ENCODE data around the gene APOC1.
"Not testable (repeated sequence)": the region's sequence is repeated elsewhere in the genome, so short reads cannot be mapped to it uniquely, and the experiment has no call there.

The APOC1 gene

GRCh38 chr19:44913512-44914432, 636 bp upstream of the APOC1 start:
- not testable (repeated sequence) for DNase-seq

GRCh38 chr19:44924243-44924725, 9.9 kb downstream of the APOC1 start:
- DNase-seq = no peak

- DNase-seq = no peak
These were observed 10.9 kb downstream of the APOC1 start for GRCh38 chr19:44925114-44925891.

- not testable (repeated sequence) for DNase-seq
These were observed 12.1 kb downstream of the APOC1 start for GRCh38 chr19:44926245-44927077.

GRCh38 chr19:44927746-44928145, 13.3 kb downstream of the APOC1 start:
- no peak for DNase-seq

GRCh38 chr19:44930088-44930487, 15.7 kb downstream of the APOC1 start:
- no peak for DNase-seq

- DNase-seq = no peak
These were observed 17.1 kb downstream of the APOC1 start for GRCh38 chr19:44931541-44931940.

- no peak for DNase-seq
These were observed 25.3 kb downstream of the APOC1 start for GRCh38 chr19:44939668-44940067.

GRCh38 chr19:44942067-44942571, 27.7 kb downstream of the APOC1 start, which contains the start of gene APOC4:
Gene APOC4, plus strand, starts transcription at chr19:44942237. Its CDS starts 41 bp downstream, at chr19:44942278.
- DNase-seq = no peak

- DNase-seq = no peak
These were observed 29.4 kb downstream of the APOC1 start for GRCh38 chr19:44943801-44944249.

- no peak for DNase-seq
These were observed 32.7 kb downstream of the APOC1 start for GRCh38 chr19:44947041-44947581.

- no peak for DNase-seq
These were observed 33.8 kb downstream of the APOC1 start for GRCh38 chr19:44948237-44948636.

GRCh38 chr19:44948763-44949374, 34.5 kb downstream of the APOC1 start:
- DNase-seq = no peak

- no peak for DNase-seq
These were observed 35.1 kb downstream of the APOC1 start for GRCh38 chr19:44949550-44949949.

- peak; percentile 52 to 59 for DNase-seq
These were observed 37.1 kb downstream of the APOC1 start for GRCh38 chr19:44951179-44952159.

GRCh38 chr19:44954278-44954648, 39.9 kb downstream of the APOC1 start:
- no peak for DNase-seq

GRCh38 chr19:44954649-44955504, 40.5 kb downstream of the APOC1 start, which contains the start of gene CLPTM1:
Gene CLPTM1, plus strand, starts transcription at chr19:44955380. Its CDS starts 16 bp downstream, at chr19:44955396.
- peak; percentile 96 to 97 for DNase-seq

GRCh38 chr19:44955505-44956439, 41.4 kb downstream of the APOC1 start:
- DNase-seq = peak; percentile 24 to 27
